ENCODE data around the gene RMP24.
A peak's percentile ranks its signal among the peaks of the same experiment; 100 is the strongest.
"Not testable (repeated sequence)": the region's sequence is repeated elsewhere in the genome, so short reads cannot be mapped to it uniquely, and the experiment has no call there.

RMP24 gene

DNA sequence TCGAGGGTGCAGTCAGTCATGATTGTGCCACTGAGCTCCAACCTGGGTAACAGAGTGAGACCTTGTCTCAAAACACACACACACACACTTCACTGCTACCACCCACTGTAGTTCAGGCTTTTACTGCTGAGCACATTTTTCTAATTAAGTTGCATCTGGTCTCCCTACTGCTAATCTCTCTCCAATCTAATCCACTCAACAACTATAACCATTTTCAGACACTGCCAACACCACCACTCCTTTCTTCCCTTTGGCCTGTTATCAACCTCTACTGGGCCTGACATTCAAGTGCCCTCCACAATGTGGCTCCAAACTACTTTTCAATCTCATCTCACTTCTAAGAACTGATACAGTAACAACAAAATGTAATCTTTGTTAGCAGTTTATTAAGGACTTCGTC, 44.8 kb downstream of the RMP24 start:
- CTCF ChIA-PET, result interaction anchor here (0.5 to 3.6 kb wide), 32 partner anchors 11 to 272 kb away, joined by 3 to 86 read pairs (median 4); no protein-coding TSS in a partner anchor

DNA sequence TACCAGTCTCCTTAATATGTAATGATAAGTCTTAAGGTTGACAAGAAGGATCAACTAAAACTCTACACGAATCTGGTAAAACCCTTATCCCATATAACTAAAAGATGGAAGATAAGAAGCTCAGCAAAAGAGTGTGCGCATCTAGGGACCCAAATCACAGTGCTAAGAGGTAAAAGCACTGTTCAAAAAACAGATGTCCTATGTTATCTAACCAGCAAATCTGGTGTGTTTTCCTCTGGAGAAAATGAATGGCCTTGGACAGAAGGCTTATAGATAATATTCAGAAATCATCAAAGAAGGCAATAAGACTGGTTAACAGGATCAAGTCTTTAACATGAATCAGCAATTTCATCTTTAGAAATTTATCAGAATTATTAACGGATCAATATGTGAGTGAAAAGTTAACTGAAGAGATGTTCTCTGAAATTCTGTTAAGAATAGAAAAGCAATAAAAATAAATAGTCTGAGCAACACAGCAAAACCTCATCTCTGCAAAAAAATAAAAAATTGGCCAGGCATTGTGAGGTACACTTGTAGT, 47.8 kb downstream of the RMP24 start:
- H3K9me3 ChIP-seq (ENCODE audit: control insufficient read depth, insufficient read depth, low read length), result no peaks in the 10 kb centered on the region
- no peak for TF ChIP-seq CTCF (IDR thresholded peaks at IDR 0.05; ENCODE audit: low read depth, low read length)
- ChIA-PET CTCF (no interaction called here), POLR2A (no interaction called here)
- H3K27me3 ChIP-seq (ENCODE audit: control insufficient read depth, insufficient read depth, low read length), result no peaks in the 10 kb centered on the region
- no peak for DNase-seq (ENCODE audit: low read depth, low spot score)
- H3K4me3 ChIP-seq (ENCODE audit: low read depth, low read length), result no peak overlapping the region
- H3K27ac ChIP-seq (ENCODE audit: low read depth, low read length), result no peak overlapping the region

More for the DNA sequence above, 44.8 kb downstream of the RMP24 start:
- no peak for TF ChIP-seq CTCF (IDR thresholded peaks at IDR 0.05; ENCODE audit: low read depth, low read length)
- DNase-seq (ENCODE audit: low read depth, low spot score), result no peak
- Histone ChIP-seq H3K4me3 (ENCODE audit: low read depth, low read length) (no peak overlapping the region), H3K27ac (ENCODE audit: low read depth, low read length) (no peak overlapping the region), H3K27me3 (ENCODE audit: control insufficient read depth, insufficient read depth, low read length) (no peaks in the 10 kb centered on the region), H3K9me3 (ENCODE audit: control insufficient read depth, insufficient read depth, low read length) (no peaks in the 10 kb centered on the region)
- POLR2A ChIA-PET, result interaction anchor here (0.6 kb wide), 1 partner anchor 112 kb away, joined by 3 read pairs; the partner anchor contains the start of genes ELP2 and SLC39A6

DNA sequence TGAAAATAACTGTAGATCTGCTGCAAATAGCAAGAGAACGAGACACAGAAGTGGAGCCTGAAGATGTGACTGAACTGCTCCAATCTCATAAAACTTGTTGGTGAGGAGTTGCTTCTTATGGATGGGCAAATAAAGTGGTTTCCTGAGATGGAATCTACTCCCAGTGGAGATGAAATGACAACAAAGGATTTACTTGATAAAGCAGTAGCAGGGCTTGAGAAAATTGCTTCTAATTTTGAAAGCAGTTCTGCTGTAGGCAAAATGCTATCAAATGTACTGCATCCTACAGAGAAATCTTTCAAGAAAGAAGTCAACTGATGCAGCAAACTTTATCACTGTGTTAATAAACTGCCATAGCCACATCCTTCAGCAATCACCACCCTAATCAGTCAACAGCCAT, 50.9 kb downstream of the RMP24 start:
- ChIA-PET POLR2A (no interaction called here), CTCF (interaction anchor here (1.7 kb wide), 1 partner anchor 261 kb away, joined by 8 read pairs; no protein-coding TSS in a partner anchor)
- H3K4me3 ChIP-seq (ENCODE audit: low read depth, low read length), result no peak overlapping the region
- TF ChIP-seq CTCF (IDR thresholded peaks at IDR 0.05; ENCODE audit: low read depth, low read length), result no peak
- H3K9me3 ChIP-seq (ENCODE audit: control insufficient read depth, insufficient read depth, low read length), result no peaks in the 10 kb centered on the region
- no peak for DNase-seq (ENCODE audit: low read depth, low spot score)
- H3K27me3 ChIP-seq (ENCODE audit: control insufficient read depth, insufficient read depth, low read length), result no peaks in the 10 kb centered on the region
- no peak overlapping the region for H3K27ac ChIP-seq (ENCODE audit: low read depth, low read length)

- H3K27me3 ChIP-seq (ENCODE audit: control insufficient read depth, insufficient read depth, low read length); H3K4me3 ChIP-seq (ENCODE audit: low read depth, low read length); DNase-seq (ENCODE audit: low read depth, low spot score); CTCF ChIA-PET; H3K9me3 ChIP-seq (ENCODE audit: control insufficient read depth, insufficient read depth, low read length); POLR2A ChIA-PET; H3K27ac ChIP-seq (ENCODE audit: low read depth, low read length): not testable (repeated sequence)
Measured at GRCh38 chr18:36024241-36024640, 51.8 kb downstream of the RMP24 start.

GRCh38 chr18:36025025-36025424, 52.5 kb downstream of the RMP24 start:
- peak; percentile 11 for DNase-seq (ENCODE audit: low read depth, low spot score)
- ChIA-PET CTCF (interaction anchor here (11.0 kb wide), 1 partner anchor 7 kb away, joined by 70 read pairs; no protein-coding TSS in a partner anchor), POLR2A (no interaction called here)
- H3K27me3 ChIP-seq (ENCODE audit: control insufficient read depth, insufficient read depth, low read length), result no peaks in the 10 kb centered on the region
- TF ChIP-seq CTCF (IDR thresholded peaks at IDR 0.05; ENCODE audit: low read depth, low read length), result no peak
- no peak overlapping the region for H3K27ac ChIP-seq (ENCODE audit: low read depth, low read length)
- H3K4me3 ChIP-seq (ENCODE audit: low read depth, low read length), result no peak overlapping the region
- no peaks in the 10 kb centered on the region for H3K9me3 ChIP-seq (ENCODE audit: control insufficient read depth, insufficient read depth, low read length)

Data from AG04450 (cell line).